PC-3 (cell line): ENCODE data around the gene NDE1.

ENCODE experiments used
- EZH2 ChIP-seq: fragments of 300-600 bp; sonication (generic); IDR thresholded peaks from one replicate; pipeline ENCODE4 v1.6.1; 2017; ENCODE audit warnings: antibody characterized with exemption, mild to moderate bottlenecking, low read length; ENCODE audit not compliant: unreplicated experiment
- EZH2phosphoT487 ChIP-seq: fragments of 300-600 bp; sonication (generic); IDR thresholded peaks from 2 replicates; pipeline ENCODE4 v1.6.1; 2018; ENCODE audit warnings: mild to moderate bottlenecking, antibody characterized with exemption, low read length, borderline replicate concordance
- TF ChIP-seq, protein P1 (sequence below): fragments of 300-600 bp; sonication (generic); conservative IDR thresholded peaks from 2 replicates; pipeline ENCODE4 v1.5.1; 2017; ENCODE audit warnings: antibody characterized with exemption, low read depth, mild to moderate bottlenecking, low read length

DNA sequence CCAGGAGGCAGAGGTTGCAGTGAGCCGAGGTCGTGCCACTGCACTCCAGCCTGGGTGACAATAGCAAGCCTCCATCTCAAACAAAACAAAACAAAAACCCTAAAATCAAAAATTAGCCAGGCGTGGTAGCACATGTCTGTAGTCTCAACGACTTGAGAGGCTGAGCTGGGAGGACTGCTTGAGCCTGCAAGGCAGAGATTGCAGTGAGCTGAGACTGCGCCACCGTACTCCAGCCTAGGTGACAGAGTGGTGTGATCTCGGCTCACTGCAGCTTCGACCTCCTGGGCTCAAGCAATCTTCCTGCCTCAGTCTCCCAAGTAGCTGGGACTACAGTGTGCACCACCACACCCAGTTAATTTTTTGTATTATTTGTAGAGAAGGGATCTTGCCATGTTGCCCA lies 119.2 kb downstream of the NDE1 start:
- TF ChIP-seq, protein P1, sequence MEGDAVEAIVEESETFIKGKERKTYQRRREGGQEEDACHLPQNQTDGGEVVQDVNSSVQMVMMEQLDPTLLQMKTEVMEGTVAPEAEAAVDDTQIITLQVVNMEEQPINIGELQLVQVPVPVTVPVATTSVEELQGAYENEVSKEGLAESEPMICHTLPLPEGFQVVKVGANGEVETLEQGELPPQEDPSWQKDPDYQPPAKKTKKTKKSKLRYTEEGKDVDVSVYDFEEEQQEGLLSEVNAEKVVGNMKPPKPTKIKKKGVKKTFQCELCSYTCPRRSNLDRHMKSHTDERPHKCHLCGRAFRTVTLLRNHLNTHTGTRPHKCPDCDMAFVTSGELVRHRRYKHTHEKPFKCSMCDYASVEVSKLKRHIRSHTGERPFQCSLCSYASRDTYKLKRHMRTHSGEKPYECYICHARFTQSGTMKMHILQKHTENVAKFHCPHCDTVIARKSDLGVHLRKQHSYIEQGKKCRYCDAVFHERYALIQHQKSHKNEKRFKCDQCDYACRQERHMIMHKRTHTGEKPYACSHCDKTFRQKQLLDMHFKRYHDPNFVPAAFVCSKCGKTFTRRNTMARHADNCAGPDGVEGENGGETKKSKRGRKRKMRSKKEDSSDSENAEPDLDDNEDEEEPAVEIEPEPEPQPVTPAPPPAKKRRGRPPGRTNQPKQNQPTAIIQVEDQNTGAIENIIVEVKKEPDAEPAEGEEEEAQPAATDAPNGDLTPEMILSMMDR = no peak
- TF ChIP-seq EZH2 (no peak), EZH2phosphoT487 (no peak)
